NCI-H2196 treated with DMSO at 0.1 percent for 48 hours (cell line): ENCODE data around the gene PDE7B.

Experiments
- DNase-seq: peaks from one replicate; lab custom pipeline; 2025; ENCODE audit not compliant: unreplicated experiment; lab: John Stamatoyannopoulos, UW

PDE7B gene

GRCh38 chr6:135884136-135884535, 32.6 kb downstream of the PDE7B start:
- DNase-seq: no peak

GRCh38 chr6:135887069-135887468, 35.6 kb downstream of the PDE7B start:
- no peak for DNase-seq

- no peak for DNase-seq
These were observed 37.3 kb downstream of the PDE7B start for GRCh38 chr6:135888818-135889217.

- DNase-seq: no peak
These were observed 39.4 kb downstream of the PDE7B start for GRCh38 chr6:135890876-135891275.

GRCh38 chr6:135891710-135892109, 40.2 kb downstream of the PDE7B start:
- no peak for DNase-seq

- no peak for DNase-seq
These were observed 43.9 kb downstream of the PDE7B start for GRCh38 chr6:135895231-135895911.

GRCh38 chr6:135897087-135897486, 45.6 kb downstream of the PDE7B start:
- no peak for DNase-seq

GRCh38 chr6:135901774-135902524, 50.4 kb downstream of the PDE7B start:
- DNase-seq: no peak

GRCh38 chr6:135902756-135903331, 51.3 kb downstream of the PDE7B start:
- no peak for DNase-seq

- DNase-seq: no peak
These were observed 53.2 kb downstream of the PDE7B start for GRCh38 chr6:135904666-135905065.

- no peak for DNase-seq
These were observed 54.3 kb downstream of the PDE7B start for GRCh38 chr6:135905604-135906300.

- DNase-seq: no peak
These were observed 55.0 kb downstream of the PDE7B start for GRCh38 chr6:135906542-135906941.

GRCh38 chr6:135906972-135907465, 55.5 kb downstream of the PDE7B start:
- DNase-seq: no peak

GRCh38 chr6:135909737-135910387, 58.4 kb downstream of the PDE7B start:
- DNase-seq: peak; percentile 8

- no peak for DNase-seq
These were observed 59.5 kb downstream of the PDE7B start for GRCh38 chr6:135910790-135911618.

- DNase-seq: no peak
These were observed 62.3 kb downstream of the PDE7B start for GRCh38 chr6:135913785-135914184.

GRCh38 chr6:135919026-135919425, 67.5 kb downstream of the PDE7B start:
- no peak for DNase-seq

- no peak for DNase-seq
These were observed 69.2 kb downstream of the PDE7B start for GRCh38 chr6:135920689-135921088.

- no peak for DNase-seq
These were observed 69.7 kb downstream of the PDE7B start for GRCh38 chr6:135921188-135921587.

- no peak for DNase-seq
These were observed 70.7 kb downstream of the PDE7B start for GRCh38 chr6:135922174-135922573.
